Lower leg skin (tissue), 4 donors: ENCODE data around the gene OSBPL3. TPM values are rescaled to one million over a fixed set of nuclear protein-coding genes. Genes with fewer than 3 reads are reported as not detected.
A peak's percentile ranks its signal among the peaks of the same experiment; 100 is the strongest.

Experiments
- DNase-seq, 2 donors: peaks; one replicate each; pipeline ENCODE4 v3.0.0-alpha.2; 2019; ENCODE audit warnings: low spot score in 2 of 2
- H3K4me3 ChIP-seq: fragments of 200-600 bp; sonication (generic); 2 replicates; pipeline ENCODE4 v1.5.1; 2017; ENCODE audit warnings: mild to moderate bottlenecking, low read depth; ENCODE audit not compliant: poor library complexity, severe bottlenecking
- POLR2A ChIP-seq, 2 donors: fragments of 450-650 bp; IDR thresholded peaks; one replicate each; pipeline ENCODE4 v1.6.1; 2016 to 2017; ENCODE audit warnings: antibody characterized with exemption in 2 of 2, mild to moderate bottlenecking in 1 of 2, moderate library complexity in 1 of 2
- WGBS, 2 donors: methylation state at CpG; one replicate each; pipeline ENCODE4 v1.1.5; 2018; 5-methylcytosine and 5-hydroxymethylcytosine counted together
- intact Hi-C: fragments of 100-400 bp; cut with DNase I; formaldehyde crosslinking; loops from one replicate; pipeline ENCODE4 v1.15.0; 2023; ENCODE audit warnings: low total_unique reads
- total RNA-seq, 4 donors: library from RNA; depleted of rRNA; stranded (reverse); fragments of >200 nt; gene quantifications; one replicate each; pipeline ENCODE4 v1.1.0, GENCODE V29; 2016
- TF ChIP-seq, protein P1 (sequence below), 3 donors: fragments of 450-650 bp; IDR thresholded peaks; one replicate each; pipeline ENCODE4 v1.5.1; 2016; ENCODE audit warnings: antibody characterized with exemption in 3 of 3, mild to moderate bottlenecking in 3 of 3, moderate library complexity in 2 of 3

Gene OSBPL3
- total RNA-seq, 4 donors from 2014 or later = 21.9 to 40.3 (median 23.7) TPM

DNA sequence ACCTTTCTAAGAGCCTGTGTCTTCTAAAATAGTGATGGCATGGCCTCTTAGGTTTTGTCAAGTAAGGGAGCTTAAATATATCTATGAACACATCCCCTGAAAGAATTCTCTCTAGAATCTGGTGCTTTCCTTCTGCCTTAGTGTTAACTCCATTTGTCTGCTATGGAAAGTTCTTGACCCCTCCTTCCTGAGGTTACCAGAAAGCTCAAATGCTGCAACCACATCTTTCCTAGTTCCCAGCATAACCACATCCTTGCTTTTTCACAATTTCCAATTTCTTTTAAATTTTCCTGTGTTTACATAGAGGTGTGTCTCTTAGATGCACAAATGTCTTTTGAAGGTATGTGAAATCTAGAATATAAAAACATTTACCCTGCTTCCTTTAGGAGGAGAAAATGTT, 206.3 kb downstream of the OSBPL3 start:
- intact Hi-C loops = no loop called here

DNA sequence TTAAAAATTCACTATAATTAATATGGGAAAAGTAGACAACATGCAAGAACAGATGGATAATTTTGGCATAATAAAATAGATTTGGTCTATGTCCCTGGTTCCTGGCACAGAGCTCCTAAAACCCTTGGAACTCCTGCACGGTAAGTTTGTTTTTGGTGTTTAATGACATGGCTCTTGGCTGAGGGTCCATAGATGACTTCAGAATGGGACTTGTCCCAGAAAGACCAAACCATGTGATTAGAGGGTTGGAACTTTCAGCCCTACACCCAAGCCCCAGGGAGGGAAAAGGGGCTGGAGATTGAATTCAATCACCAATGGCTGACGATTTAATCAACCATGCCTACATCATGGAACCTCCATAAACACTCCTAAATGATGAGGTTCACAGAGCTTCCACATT, 210.1 kb downstream of the OSBPL3 start:
- WGBS, 2 donors = 40 to 58% methylated on average over 2 of the region's 2 CpGs
- intact Hi-C loops = no loop called here
- DNase-seq = peak in 1 of 2 donors; percentile 10
- no peak for TF ChIP-seq POLR2A (IDR thresholded peaks at IDR 0.05)
- TF ChIP-seq, protein P1, sequence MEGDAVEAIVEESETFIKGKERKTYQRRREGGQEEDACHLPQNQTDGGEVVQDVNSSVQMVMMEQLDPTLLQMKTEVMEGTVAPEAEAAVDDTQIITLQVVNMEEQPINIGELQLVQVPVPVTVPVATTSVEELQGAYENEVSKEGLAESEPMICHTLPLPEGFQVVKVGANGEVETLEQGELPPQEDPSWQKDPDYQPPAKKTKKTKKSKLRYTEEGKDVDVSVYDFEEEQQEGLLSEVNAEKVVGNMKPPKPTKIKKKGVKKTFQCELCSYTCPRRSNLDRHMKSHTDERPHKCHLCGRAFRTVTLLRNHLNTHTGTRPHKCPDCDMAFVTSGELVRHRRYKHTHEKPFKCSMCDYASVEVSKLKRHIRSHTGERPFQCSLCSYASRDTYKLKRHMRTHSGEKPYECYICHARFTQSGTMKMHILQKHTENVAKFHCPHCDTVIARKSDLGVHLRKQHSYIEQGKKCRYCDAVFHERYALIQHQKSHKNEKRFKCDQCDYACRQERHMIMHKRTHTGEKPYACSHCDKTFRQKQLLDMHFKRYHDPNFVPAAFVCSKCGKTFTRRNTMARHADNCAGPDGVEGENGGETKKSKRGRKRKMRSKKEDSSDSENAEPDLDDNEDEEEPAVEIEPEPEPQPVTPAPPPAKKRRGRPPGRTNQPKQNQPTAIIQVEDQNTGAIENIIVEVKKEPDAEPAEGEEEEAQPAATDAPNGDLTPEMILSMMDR (IDR thresholded peaks at IDR 0.05) = no peak
- H3K4me3 ChIP-seq = no peak overlapping the region

More for the DNA sequence above, 206.3 kb downstream of the OSBPL3 start:
- TF ChIP-seq, protein P1 (IDR thresholded peaks at IDR 0.05) = no peak
- no peak for TF ChIP-seq POLR2A (IDR thresholded peaks at IDR 0.05)
- H3K4me3 ChIP-seq = no peak overlapping the region
- no peak for DNase-seq

DNA sequence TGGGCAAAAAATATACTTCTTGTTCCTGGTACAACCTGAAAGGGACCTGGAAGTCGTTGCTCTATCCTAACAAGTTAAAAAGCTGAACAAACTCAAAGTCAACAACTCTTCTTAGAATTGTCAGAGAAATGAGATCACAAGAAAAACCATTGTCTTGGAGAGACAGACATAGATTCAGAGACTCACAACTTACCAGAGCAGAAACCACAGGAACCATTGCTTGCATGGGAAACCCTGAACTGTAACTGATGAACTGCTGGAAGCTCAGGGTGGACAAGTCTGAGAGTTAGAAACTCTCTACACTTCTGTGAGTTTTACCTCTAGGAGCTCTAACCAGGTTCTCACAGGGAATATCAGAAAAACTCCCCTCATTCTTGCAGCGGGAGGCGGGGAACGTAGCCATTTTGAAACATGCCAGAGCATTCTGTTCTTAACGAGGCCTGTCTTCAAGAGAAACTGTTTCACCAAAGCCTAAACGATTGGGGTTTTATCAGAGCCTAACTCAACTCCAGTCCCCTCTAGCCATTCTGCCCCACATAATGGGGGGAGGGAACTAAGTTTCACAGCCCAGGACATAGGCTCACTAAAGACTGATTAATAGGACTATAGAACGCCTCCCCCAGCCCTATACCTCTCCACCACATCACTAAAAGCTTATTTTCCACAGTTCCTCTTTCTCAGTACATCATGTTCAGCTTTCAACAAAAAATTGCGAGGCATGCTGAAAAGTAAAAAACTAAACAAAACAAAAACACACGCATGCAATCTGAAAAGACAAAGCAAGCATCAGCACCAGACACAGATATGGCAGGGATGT, 210.8 kb downstream of the OSBPL3 start:
- TF ChIP-seq, protein P1 (IDR thresholded peaks at IDR 0.05) = no peak
- TF ChIP-seq POLR2A (IDR thresholded peaks at IDR 0.05) = no peak
- WGBS, 2 donors = 70 to 76% methylated on average over 9 of the region's 9 CpGs
- intact Hi-C loops = no loop called here
- no peak overlapping the region for H3K4me3 ChIP-seq
- peak in 1 of 2 donors; percentile 7 for DNase-seq

- 57 to 73% methylated on average over 9 of the region's 9 CpGs for WGBS, 2 donors
- no peak for TF ChIP-seq POLR2A (IDR thresholded peaks at IDR 0.05)
- TF ChIP-seq, protein P1 (IDR thresholded peaks at IDR 0.05) = no peak
- DNase-seq = no peak
- intact Hi-C loops = no loop called here
- no peak overlapping the region for H3K4me3 ChIP-seq
Observed at GRCh38 chr7:24767878-24768569, 212.0 kb downstream of the OSBPL3 start.

GRCh38 chr7:24764972-24765744, 214.8 kb downstream of the OSBPL3 start:
- H3K4me3 ChIP-seq = no peak overlapping the region
- intact Hi-C loops = no loop called here
- TF ChIP-seq POLR2A (IDR thresholded peaks at IDR 0.05) = no peak
- TF ChIP-seq, protein P1 (IDR thresholded peaks at IDR 0.05) = no peak
- no peak for DNase-seq
- WGBS, 2 donors = 61 to 70% methylated on average over 8 of the region's 8 CpGs
